Gastrocnemius medialis (tissue), 4 donors: ENCODE results near the gene IGF1R. TPM values are rescaled to one million over a fixed set of nuclear protein-coding genes. Genes with fewer than 3 reads are reported as not detected.

Source experiments
- ATAC-seq, 2 donors: fragments of 150-250 bp; one replicate each; pipeline ENCODE4 v1.9.1; 2016
- DNase-seq, 2 donors: peaks; one replicate each; pipeline ENCODE4 v3.0.0-alpha.2; 2019
- H3K27ac ChIP-seq, 4 donors: fragments of 200-600 bp; sonication (generic); 1 replicate in 1 of 4; 2 replicates in 3 of 4; pipeline ENCODE4 v1.5.1; 2016 to 2018; ENCODE audit warnings: mild to moderate bottlenecking in 2 of 4, moderate library complexity in 1 of 4
- H3K27me3 ChIP-seq, 3 donors: fragments of 200-600 bp; sonication (generic) in 2 of 3; 1 replicate in 1 of 3; 2 replicates in 2 of 3; pipeline versions ENCODE4 v1.5.1 to v1.6.0; 2016 to 2019; ENCODE audit warnings: mild to moderate bottlenecking in 1 of 3, moderate library complexity in 1 of 3
- H3K36me3 ChIP-seq, 2 donors: fragments of 200-600 bp; sonication (generic) in 1 of 2; one replicate each; pipeline ENCODE4 v1.5.1; 2017 to 2018
- H3K4me1 ChIP-seq, 2 donors: fragments of 200-600 bp; sonication (generic) in 1 of 2; one replicate each; pipeline ENCODE4 v1.5.1; 2016 to 2017; ENCODE audit warnings: mild to moderate bottlenecking in 2 of 2
- H3K4me3 ChIP-seq, 4 donors: fragments of 200-600 bp; sonication (generic) in 3 of 4; 1 replicate in 1 of 4; 2 replicates in 3 of 4; pipeline ENCODE4 v1.5.1; 2016 to 2019; ENCODE audit warnings: mild to moderate bottlenecking in 2 of 4
- H3K9me3 ChIP-seq, 3 donors: fragments of 200-600 bp; sonication (generic) in 2 of 3; 1 replicate in 1 of 3; 2 replicates in 2 of 3; pipeline ENCODE4 v1.5.1; 2016 to 2019
- POLR2A ChIP-seq, 2 donors: fragments of 450-650 bp; IDR thresholded peaks; one replicate each; pipeline ENCODE4 v1.6.1; 2017; ENCODE audit warnings: antibody characterized with exemption in 2 of 2, mild to moderate bottlenecking in 2 of 2, moderate library complexity in 2 of 2
- in situ Hi-C, 4 donors: fragments of 200-750 bp; cut with MboI; loops; one replicate each; pipeline versions ENCODE4 v1.15.0 to v1.8.0; 2017; ENCODE audit warnings: low sequenced_read_pairs in 4 of 4
- intact Hi-C: fragments of 100-400 bp; cut with DNase I; formaldehyde crosslinking; loops from one replicate; pipeline ENCODE4 v1.15.1; 2023; ENCODE audit warnings: low total_unique reads
- total RNA-seq, 4 donors: library from RNA; depleted of rRNA; stranded (reverse); fragments of >200 nt; gene quantifications; one replicate each; pipeline versions ENCODE4 v1.1.0 to v1.2.3, GENCODE V29; 2016
- TF ChIP-seq, protein P1 (sequence below), 5 experiments: fragments of 450-650 bp in 3 of 5; fragments of 200-600 bp in 2 of 5; sonication (generic) in 2 of 5; IDR thresholded peaks in 4 of 5; conservative IDR thresholded peaks in 1 of 5; 1 replicate in 4 of 5; 2 replicates in 1 of 5; pipeline ENCODE4 v1.5.1; 2016 to 2019; ENCODE audit warnings: antibody characterized with exemption in 5 of 5, mild to moderate bottlenecking in 3 of 5, moderate library complexity in 3 of 5

The IGF1R gene
- total RNA-seq, 4 donors from 2014 or later = 10.1 to 50.4 (median 12.3) TPM

DNA sequence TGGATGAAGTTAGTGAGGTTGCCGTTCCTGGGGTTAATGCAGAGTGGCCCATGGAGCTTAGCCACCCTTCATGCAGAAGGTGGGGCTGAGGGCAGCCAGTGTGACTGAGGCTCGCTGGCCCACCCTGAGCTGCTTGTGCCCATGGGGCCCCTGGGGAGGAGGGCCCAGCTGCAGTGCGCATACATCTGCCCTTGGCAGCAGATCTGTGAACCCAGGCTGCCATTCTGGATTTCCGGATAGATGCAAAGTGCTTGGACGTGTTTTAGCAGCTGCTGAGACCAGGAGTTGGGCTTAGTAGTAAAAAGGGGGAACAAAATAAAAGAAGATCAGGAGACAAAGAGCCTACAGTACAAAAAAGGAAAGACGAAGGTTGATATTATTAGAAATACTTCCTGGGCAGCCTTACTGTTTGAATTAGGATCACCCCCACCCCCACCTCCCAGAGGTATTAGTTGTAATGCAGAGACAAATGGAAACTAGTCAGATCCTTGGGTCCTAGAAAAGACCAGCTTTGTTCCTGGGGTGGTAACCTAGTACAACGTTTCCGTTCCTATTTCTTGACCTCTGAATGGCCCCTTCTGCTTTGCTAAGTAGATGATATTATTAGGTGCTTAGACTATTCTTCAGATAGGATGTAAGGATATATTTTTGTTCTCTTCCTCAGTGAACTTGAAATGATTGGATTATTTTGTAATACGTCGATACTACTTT, 70.2 kb downstream of the IGF1R start:
- H3K36me3 ChIP-seq = no peaks in the 10 kb centered on the region
- TF ChIP-seq, protein P1, sequence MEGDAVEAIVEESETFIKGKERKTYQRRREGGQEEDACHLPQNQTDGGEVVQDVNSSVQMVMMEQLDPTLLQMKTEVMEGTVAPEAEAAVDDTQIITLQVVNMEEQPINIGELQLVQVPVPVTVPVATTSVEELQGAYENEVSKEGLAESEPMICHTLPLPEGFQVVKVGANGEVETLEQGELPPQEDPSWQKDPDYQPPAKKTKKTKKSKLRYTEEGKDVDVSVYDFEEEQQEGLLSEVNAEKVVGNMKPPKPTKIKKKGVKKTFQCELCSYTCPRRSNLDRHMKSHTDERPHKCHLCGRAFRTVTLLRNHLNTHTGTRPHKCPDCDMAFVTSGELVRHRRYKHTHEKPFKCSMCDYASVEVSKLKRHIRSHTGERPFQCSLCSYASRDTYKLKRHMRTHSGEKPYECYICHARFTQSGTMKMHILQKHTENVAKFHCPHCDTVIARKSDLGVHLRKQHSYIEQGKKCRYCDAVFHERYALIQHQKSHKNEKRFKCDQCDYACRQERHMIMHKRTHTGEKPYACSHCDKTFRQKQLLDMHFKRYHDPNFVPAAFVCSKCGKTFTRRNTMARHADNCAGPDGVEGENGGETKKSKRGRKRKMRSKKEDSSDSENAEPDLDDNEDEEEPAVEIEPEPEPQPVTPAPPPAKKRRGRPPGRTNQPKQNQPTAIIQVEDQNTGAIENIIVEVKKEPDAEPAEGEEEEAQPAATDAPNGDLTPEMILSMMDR (IDR thresholded peaks at IDR 0.05 in 4 of 5, conservative IDR thresholded peaks at IDR 0.05 in 1 of 5) = no peak
- no peak for TF ChIP-seq POLR2A (IDR thresholded peaks at IDR 0.05)
- peaks cover 40 to 52% of the 10 kb centered on the region in 2 donors for H3K4me1 ChIP-seq
- no peak overlapping the region for H3K4me3 ChIP-seq
- in situ Hi-C loops (loop anchor here in 1 of 4 donors (25.0 kb wide), 1 partner anchor 106 kb away; no protein-coding TSS in a partner anchor), intact Hi-C loops (no loop called here)
- no peak for ATAC-seq
- no peak for DNase-seq
- H3K27me3 ChIP-seq = no peaks in the 10 kb centered on the region
- H3K27ac ChIP-seq = peak overlapping the region in 1 of 4 donors; percentile 20
- no peaks in the 10 kb centered on the region for H3K9me3 ChIP-seq

DNA sequence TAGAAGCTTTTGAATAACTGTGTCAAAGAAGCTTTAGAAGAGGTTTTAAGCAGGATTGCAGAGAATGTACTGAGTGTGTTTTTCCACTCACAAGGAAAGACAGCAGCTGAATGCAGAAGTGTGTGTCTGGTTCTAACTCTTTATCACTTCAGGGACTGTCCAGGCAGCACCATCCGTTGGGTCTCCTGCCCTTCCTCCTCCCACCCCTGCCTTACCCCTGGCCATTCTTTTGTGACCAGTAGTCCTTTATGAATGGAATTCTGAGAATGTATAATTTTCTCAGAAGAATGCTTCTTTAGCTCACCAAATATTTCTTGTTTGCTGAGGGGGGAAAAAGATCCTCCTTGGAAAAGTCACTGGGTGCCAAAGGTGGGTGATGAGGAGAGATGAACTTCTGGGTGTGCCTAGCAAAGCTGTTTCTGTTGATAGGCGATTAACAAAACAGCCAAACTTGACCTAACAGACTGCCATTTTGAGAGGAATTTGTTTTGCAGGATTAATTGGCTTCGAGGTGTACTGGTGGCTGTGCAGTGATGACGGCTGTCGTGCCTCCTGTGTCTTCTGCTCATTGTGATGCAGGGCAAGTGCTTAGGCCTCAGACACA, 70.9 kb downstream of the IGF1R start:
- intact Hi-C loops (no loop called here), in situ Hi-C loops (loop anchor here in 1 of 4 donors (25.0 kb wide), 1 partner anchor 107 kb away; no protein-coding TSS in a partner anchor)
- ATAC-seq (no peak), DNase-seq (no peak)
- Histone ChIP-seq H3K27me3 (no peaks in the 10 kb centered on the region), H3K9me3 (no peaks in the 10 kb centered on the region), H3K4me1 (peaks cover 35 to 46% of the 10 kb centered on the region in 2 donors), H3K4me3 (no peak overlapping the region), H3K27ac (peak overlapping the region in 1 of 4 donors; percentile 20), H3K36me3 (no peaks in the 10 kb centered on the region)
- TF ChIP-seq, protein P1 (IDR thresholded peaks at IDR 0.05 in 4 of 5, conservative IDR thresholded peaks at IDR 0.05 in 1 of 5) = no peak
- TF ChIP-seq POLR2A (IDR thresholded peaks at IDR 0.05) = no peak

DNA sequence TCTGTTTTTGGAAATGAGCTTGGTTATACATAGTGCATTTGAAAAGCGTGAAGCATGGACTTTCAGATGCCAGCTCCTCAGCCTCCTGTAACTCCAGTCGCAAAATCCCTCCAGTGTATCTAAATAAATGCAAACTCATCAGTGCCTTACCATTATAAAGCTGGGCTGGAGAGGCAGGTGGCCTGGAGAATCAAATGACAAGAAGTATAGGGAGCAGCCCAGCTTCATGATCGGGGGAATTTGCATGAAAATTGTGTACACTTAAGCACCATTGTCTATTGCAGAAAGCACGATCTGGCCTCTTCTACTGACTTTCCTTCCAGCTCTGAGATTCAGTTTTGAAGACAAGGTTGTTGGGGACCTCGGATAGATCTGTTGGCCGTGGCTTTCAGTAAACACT, 71.7 kb downstream of the IGF1R start:
- intact Hi-C loops (no loop called here), in situ Hi-C loops (loop anchor here in 1 of 4 donors (25.0 kb wide), 1 partner anchor 108 kb away; no protein-coding TSS in a partner anchor)
- Histone ChIP-seq H3K27ac (no peak overlapping the region), H3K36me3 (no peaks in the 10 kb centered on the region), H3K4me1 (peaks cover 30 to 38% of the 10 kb centered on the region in 2 donors), H3K4me3 (no peak overlapping the region), H3K9me3 (no peaks in the 10 kb centered on the region), H3K27me3 (no peaks in the 10 kb centered on the region)
- TF ChIP-seq POLR2A (IDR thresholded peaks at IDR 0.05) = no peak
- TF ChIP-seq, protein P1 (IDR thresholded peaks at IDR 0.05 in 4 of 5, conservative IDR thresholded peaks at IDR 0.05 in 1 of 5) = no peak
- ATAC-seq = no peak
- no peak for DNase-seq

DNA sequence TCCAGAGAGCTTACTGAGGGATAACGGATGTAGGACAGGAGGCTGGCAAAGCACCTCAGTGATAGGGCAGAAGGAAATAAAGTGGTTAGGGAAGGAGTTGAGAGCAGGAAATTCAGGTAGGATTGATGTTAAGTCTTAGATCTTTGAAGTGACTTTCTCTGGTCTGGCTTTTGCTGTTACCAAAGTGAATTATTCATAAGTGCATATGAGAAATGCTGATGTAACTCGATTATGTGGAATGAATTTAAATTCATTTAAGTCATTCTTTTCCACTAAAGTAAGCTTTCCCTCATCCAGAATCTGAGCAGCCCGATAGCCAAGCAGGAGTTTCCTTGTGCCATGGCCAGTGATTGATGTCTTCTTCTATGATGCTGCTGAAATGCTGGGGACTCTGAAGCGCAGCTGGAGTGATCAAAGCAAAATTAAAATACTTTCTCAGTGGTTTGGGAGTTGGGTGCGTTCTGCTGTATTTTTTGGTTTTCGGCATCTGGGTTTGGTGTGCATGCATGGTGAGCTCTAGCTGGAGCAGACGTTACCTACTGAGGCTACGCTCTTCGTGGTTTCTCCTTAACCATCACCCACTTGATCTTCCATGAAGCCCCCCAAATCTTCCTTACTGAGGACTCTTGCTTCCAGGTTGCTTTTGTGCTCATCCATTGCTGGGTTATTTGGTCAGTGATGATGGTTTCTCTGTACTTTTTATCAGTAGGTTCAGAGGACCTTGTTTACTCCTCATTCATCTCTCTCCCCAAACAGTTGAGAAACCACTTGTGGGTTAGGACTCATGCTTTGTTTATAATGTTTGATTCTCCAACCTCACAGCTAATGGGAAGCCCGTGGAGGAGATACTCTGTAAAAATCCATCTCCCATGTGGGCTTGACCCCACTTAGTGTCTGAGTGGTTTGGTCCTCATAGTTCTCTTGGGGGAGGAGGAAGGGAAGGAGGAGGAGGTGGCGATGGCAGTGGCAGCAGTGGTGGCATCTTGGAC, 72.5 kb downstream of the IGF1R start:
- Histone ChIP-seq H3K27ac (no peak overlapping the region), H3K36me3 (no peaks in the 10 kb centered on the region), H3K4me3 (no peak overlapping the region), H3K9me3 (no peaks in the 10 kb centered on the region), H3K4me1 (peaks cover 24 to 29% of the 10 kb centered on the region in 2 donors), H3K27me3 (no peaks in the 10 kb centered on the region)
- no peak for TF ChIP-seq POLR2A (IDR thresholded peaks at IDR 0.05)
- no peak for ATAC-seq
- DNase-seq = no peak
- intact Hi-C loops (no loop called here), in situ Hi-C loops (loop anchor here in 1 of 4 donors (25.0 kb wide), 1 partner anchor 109 kb away; no protein-coding TSS in a partner anchor)
